Ishikawa (cell line): ENCODE results near the gene CEBPG.

Experiments
- NFIC ChIP-seq: IDR thresholded peaks from 2 replicates; pipeline ENCODE4 v1.6.1; 2012
- RAD21 ChIP-seq: IDR thresholded peaks from 2 replicates; pipeline ENCODE4 v1.6.1; 2012; ENCODE audit warnings: low read depth
- TAF1 ChIP-seq: IDR thresholded peaks from 2 replicates; pipeline ENCODE4 v1.6.1; 2012; ENCODE audit warnings: low read depth, mild to moderate bottlenecking
- TF ChIP-seq, protein P1 (sequence below): IDR thresholded peaks from 2 replicates; pipeline ENCODE4 v1.6.1; 2012

DNA sequence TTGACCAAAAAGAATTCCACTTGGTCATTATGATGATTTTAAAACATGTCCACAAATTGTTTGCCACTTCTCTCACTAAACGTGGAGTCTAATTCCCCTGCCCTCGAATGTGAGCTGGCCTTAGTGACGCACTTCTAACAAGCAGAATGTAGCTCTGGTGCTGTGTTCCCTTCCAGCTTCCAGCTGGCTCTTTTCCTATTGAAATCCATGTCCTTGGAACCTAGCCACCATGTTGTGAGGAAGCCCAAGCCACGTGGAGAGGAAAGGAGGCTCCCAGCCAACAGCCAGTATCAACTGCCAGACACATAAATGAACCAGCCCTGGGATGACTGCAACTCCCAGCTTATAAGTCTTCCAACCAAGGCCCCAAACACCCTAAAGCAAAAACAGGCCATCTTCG is 47.6 kb upstream of the CEBPG start:
- no peak for TF ChIP-seq RAD21
- no peak for TF ChIP-seq TAF1
- TF ChIP-seq, protein P1, sequence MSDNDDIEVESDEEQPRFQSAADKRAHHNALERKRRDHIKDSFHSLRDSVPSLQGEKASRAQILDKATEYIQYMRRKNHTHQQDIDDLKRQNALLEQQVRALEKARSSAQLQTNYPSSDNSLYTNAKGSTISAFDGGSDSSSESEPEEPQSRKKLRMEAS, result no peak
- no peak for TF ChIP-seq NFIC
